ENCODE data around the gene MCCD1.
"Not testable (repeated sequence)": the region's sequence is repeated elsewhere in the genome, so short reads cannot be mapped to it uniquely, and the experiment has no call there.

MCCD1 gene

DNA sequence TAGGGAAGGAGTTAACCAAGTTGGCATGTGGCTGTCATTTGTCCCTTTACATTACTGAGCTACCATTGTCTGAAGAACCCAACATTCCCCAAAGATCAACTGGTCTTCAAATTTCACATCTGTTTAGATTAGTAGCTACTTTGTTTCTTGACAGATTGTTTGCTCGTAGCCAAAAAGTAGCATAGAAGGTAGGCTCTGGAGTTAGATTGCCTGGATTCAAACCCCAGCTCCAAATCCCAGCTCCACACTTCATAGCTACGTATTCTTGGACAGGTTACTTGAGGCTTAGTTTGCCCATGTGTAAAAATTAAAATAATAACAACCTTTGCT lies 19.7 kb downstream of the MCCD1 start:
- H3K27ac ChIP-seq (ENCODE audit: extremely low read depth, low read depth, low read length), result no peak overlapping the region; the same call in 1 of the 2 replicates
- CTCF ChIA-PET, result interaction anchor here (0.6 to 13.9 kb wide), 7 partner anchors 9 to 573 kb away, joined by 3 to 431 read pairs (median 4); partner anchors contain the start of genes LST1, LTB and NCR3
- no peak overlapping the region; the same call in 1 of the 2 replicates for H3K4me3 ChIP-seq (ENCODE audit: low read depth, low read length)

DNA sequence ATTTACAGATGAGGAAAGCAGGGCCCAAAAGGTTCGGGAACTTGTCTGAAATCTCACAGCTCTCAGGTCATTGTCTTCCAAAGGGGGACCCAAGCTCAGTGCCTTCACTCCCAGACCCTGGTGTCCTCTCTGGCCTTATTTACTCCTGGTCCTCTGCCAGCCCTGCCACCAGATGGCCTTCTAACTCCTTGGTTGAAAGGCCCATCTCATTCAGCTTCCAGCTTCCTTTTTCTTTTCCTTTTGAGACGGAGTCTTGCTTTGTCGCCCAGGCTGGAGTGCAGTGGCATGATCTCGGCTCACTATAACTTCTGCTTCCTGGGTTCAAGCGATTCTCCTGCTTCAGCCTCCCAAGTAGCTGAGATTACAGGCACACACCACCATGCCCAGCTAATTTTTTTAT lies 22.6 kb downstream of the MCCD1 start:
- not testable (repeated sequence) for H3K4me3 ChIP-seq (ENCODE audit: low read depth, low read length); H3K9me3 ChIP-seq (ENCODE audit: control insufficient read depth, insufficient read depth, low read depth, low read length); H3K27ac ChIP-seq (ENCODE audit: extremely low read depth, low read depth, low read length); H3K4me1 ChIP-seq (ENCODE audit: control insufficient read depth, insufficient read depth, low read length)
- ChIA-PET CTCF (interaction anchor here (0.6 to 13.9 kb wide), 23 partner anchors 10 to 409 kb away, joined by 3 to 431 read pairs (median 3); partner anchors contain the start of genes C6orf47, DDX39B, LSM2 and LST1), POLR2A (interaction anchor here (0.9 to 1.1 kb wide), 3 partner anchors 10 to 47 kb away, joined by 3 to 5 read pairs (median 4); no protein-coding TSS in a partner anchor)
- H3K36me3 ChIP-seq (ENCODE audit: control insufficient read depth in 2 of 2, insufficient read depth in 1 of 2, low read length in 2 of 2), result peaks cover 44 to 65% of the 10 kb centered on the region in 2 experiments; a peak in 2 of 3 replicates
- TF ChIP-seq KLF8 (tag by site-specific recombination; IDR thresholded peaks at IDR 0.05), result 0 out of 2 replicates have a peak, but pooled peaks have one; percentile 26
- peak; percentile 27; the same call in 1 of the 2 replicates for TF ChIP-seq ZNF600 (tag by site-specific recombination; IDR thresholded peaks at IDR 0.05)
- peak; percentile 58 for TF ChIP-seq ZNF654 (tag by site-specific recombination; IDR thresholded peaks at IDR 0.05; ENCODE audit: low read depth)
- TF ChIP-seq, protein P1, sequence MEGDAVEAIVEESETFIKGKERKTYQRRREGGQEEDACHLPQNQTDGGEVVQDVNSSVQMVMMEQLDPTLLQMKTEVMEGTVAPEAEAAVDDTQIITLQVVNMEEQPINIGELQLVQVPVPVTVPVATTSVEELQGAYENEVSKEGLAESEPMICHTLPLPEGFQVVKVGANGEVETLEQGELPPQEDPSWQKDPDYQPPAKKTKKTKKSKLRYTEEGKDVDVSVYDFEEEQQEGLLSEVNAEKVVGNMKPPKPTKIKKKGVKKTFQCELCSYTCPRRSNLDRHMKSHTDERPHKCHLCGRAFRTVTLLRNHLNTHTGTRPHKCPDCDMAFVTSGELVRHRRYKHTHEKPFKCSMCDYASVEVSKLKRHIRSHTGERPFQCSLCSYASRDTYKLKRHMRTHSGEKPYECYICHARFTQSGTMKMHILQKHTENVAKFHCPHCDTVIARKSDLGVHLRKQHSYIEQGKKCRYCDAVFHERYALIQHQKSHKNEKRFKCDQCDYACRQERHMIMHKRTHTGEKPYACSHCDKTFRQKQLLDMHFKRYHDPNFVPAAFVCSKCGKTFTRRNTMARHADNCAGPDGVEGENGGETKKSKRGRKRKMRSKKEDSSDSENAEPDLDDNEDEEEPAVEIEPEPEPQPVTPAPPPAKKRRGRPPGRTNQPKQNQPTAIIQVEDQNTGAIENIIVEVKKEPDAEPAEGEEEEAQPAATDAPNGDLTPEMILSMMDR (tag by site-specific recombination; IDR thresholded peaks at IDR 0.05), result peak; percentile 76

More for the DNA sequence above, 19.7 kb downstream of the MCCD1 start:
- Histone ChIP-seq H3K9me3 (ENCODE audit: control insufficient read depth, insufficient read depth, low read depth, low read length) (no peaks in the 10 kb centered on the region), H3K4me1 (ENCODE audit: control insufficient read depth, insufficient read depth, low read length) (peaks cover 2% of the 10 kb centered on the region; the same call in 1 of the 2 replicates), H3K36me3 (ENCODE audit: control insufficient read depth in 2 of 2, insufficient read depth in 1 of 2, low read length in 2 of 2) (peaks cover 29 to 46% of the 10 kb centered on the region in 2 experiments; a peak in 2 of 3 replicates)
- POLR2A ChIA-PET, result interaction anchor here (0.6 to 2.5 kb wide), 11 partner anchors 16 to 590 kb away, joined by 3 to 15 read pairs (median 3); partner anchors contain the start of genes C6orf47, HSPA1A, HSPA1B and HSPA1L
- peak; percentile 94 for TF ChIP-seq ZNF664 (tag by site-specific recombination; IDR thresholded peaks at IDR 0.05)
- no peak for TF ChIP-seq ZNF561 (tag by site-specific recombination; IDR thresholded peaks at IDR 0.05; ENCODE audit: borderline replicate concordance)

DNA sequence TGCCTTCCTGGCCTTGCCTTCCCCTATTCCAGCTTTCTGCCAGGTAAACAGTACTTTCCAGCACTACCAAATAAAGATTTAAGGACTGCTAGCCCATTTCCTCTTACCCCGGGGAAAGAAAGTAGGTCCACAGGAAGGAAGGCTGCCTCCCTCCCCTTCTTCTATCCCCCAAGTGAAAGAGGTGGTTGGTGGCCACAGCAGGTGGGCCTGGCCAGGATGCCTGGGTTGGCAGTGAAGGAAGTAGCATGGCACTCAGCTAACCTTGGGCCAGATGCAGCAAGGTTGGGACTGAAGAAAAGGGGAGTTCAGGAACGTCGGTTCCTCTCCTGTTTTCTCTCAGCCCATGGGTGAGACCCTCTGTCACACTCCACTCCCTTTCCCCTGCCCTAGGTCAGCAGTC lies 27.5 kb downstream of the MCCD1 start:
- H3K36me3 ChIP-seq (ENCODE audit: control insufficient read depth in 2 of 2, insufficient read depth in 1 of 2, low read length in 2 of 2), result peaks cover 26 to 78% of the 10 kb centered on the region in 2 experiments; a peak in 2 of 3 replicates
- no peaks in the 10 kb centered on the region for H3K9me3 ChIP-seq (ENCODE audit: control insufficient read depth, insufficient read depth, low read depth, low read length)
- no peak overlapping the region for H3K4me3 ChIP-seq (ENCODE audit: low read depth, low read length)
- no peaks in the 10 kb centered on the region for H3K4me1 ChIP-seq (ENCODE audit: control insufficient read depth, insufficient read depth, low read length)
- H3K27ac ChIP-seq (ENCODE audit: extremely low read depth, low read depth, low read length), result no peak overlapping the region
- ChIA-PET CTCF (interaction anchor here (0.5 to 2.7 kb wide), 5 partner anchors 10 to 173 kb away, joined by 3 to 14 read pairs (median 3); partner anchors contain the start of genes ATP6V1G2, DDAH2 and TNF), POLR2A (no interaction called here)
- no peak for TF ChIP-seq PBX3 (CRISPR knock-in tag; IDR thresholded peaks at IDR 0.05)
- TF ChIP-seq, protein P2, sequence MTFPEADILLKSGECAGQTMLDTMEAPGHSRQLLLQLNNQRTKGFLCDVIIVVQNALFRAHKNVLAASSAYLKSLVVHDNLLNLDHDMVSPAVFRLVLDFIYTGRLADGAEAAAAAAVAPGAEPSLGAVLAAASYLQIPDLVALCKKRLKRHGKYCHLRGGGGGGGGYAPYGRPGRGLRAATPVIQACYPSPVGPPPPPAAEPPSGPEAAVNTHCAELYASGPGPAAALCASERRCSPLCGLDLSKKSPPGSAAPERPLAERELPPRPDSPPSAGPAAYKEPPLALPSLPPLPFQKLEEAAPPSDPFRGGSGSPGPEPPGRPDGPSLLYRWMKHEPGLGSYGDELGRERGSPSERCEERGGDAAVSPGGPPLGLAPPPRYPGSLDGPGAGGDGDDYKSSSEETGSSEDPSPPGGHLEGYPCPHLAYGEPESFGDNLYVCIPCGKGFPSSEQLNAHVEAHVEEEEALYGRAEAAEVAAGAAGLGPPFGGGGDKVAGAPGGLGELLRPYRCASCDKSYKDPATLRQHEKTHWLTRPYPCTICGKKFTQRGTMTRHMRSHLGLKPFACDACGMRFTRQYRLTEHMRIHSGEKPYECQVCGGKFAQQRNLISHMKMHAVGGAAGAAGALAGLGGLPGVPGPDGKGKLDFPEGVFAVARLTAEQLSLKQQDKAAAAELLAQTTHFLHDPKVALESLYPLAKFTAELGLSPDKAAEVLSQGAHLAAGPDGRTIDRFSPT (tag by site-specific recombination; IDR thresholded peaks at IDR 0.05), result no peak
- TF ChIP-seq, protein P3, sequence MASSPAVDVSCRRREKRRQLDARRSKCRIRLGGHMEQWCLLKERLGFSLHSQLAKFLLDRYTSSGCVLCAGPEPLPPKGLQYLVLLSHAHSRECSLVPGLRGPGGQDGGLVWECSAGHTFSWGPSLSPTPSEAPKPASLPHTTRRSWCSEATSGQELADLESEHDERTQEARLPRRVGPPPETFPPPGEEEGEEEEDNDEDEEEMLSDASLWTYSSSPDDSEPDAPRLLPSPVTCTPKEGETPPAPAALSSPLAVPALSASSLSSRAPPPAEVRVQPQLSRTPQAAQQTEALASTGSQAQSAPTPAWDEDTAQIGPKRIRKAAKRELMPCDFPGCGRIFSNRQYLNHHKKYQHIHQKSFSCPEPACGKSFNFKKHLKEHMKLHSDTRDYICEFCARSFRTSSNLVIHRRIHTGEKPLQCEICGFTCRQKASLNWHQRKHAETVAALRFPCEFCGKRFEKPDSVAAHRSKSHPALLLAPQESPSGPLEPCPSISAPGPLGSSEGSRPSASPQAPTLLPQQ (tag by site-specific recombination; IDR thresholded peaks at IDR 0.05), result no peak
- TF ChIP-seq ZNF664 (tag by site-specific recombination; IDR thresholded peaks at IDR 0.05), result no peak
- TF ChIP-seq ZNF391 (tag by site-specific recombination; IDR thresholded peaks at IDR 0.05; ENCODE audit: borderline replicate concordance, low read depth), result no peak
- TF ChIP-seq ZNF488 (tag by site-specific recombination; IDR thresholded peaks at IDR 0.05), result no peak
- no peak for TF ChIP-seq SETDB1 (IDR thresholded peaks at IDR 0.05; ENCODE audit: insufficient read length, low read length)
- TF ChIP-seq ZNF530 (tag by site-specific recombination; IDR thresholded peaks at IDR 0.05; ENCODE audit: low read depth), result no peak
- no peak for TF ChIP-seq ZNF132 (tag by site-specific recombination; IDR thresholded peaks at IDR 0.05; ENCODE audit: borderline replicate concordance)
- TF ChIP-seq YY2 (tag by site-specific recombination; IDR thresholded peaks at IDR 0.05), result no peak
- TF ChIP-seq KLF1 (tag by site-specific recombination; IDR thresholded peaks at IDR 0.05), result no peak
- no peak for TF ChIP-seq ZNF626 (tag by site-specific recombination; IDR thresholded peaks at IDR 0.05)
- no peak for TF ChIP-seq SCRT1 (tag by site-specific recombination; IDR thresholded peaks at IDR 0.05; ENCODE audit: borderline replicate concordance)
- no peak for TF ChIP-seq ZNF37A (tag by site-specific recombination; IDR thresholded peaks at IDR 0.05)
- no peak for TF ChIP-seq ZNF350 (tag by site-specific recombination; IDR thresholded peaks at IDR 0.05)
- no peak for TF ChIP-seq ZNF555 (tag by site-specific recombination; conservative IDR thresholded peaks at IDR 0.05)
- TF ChIP-seq ZNF677 (tag by site-specific recombination; IDR thresholded peaks at IDR 0.05), result no peak
